HG03060 (cell line): Measurements from ENCODE around the gene PNPLA2.

ENCODE experiments used
- ATAC-seq: cut with Tn5 transposase; IDR thresholded peaks from one replicate; pipeline ENCODE4 v1.9.1; 2021; ENCODE audit warnings: low read depth, moderate number of reproducible peaks; ENCODE audit not compliant: unreplicated experiment

PNPLA2 gene

DNA sequence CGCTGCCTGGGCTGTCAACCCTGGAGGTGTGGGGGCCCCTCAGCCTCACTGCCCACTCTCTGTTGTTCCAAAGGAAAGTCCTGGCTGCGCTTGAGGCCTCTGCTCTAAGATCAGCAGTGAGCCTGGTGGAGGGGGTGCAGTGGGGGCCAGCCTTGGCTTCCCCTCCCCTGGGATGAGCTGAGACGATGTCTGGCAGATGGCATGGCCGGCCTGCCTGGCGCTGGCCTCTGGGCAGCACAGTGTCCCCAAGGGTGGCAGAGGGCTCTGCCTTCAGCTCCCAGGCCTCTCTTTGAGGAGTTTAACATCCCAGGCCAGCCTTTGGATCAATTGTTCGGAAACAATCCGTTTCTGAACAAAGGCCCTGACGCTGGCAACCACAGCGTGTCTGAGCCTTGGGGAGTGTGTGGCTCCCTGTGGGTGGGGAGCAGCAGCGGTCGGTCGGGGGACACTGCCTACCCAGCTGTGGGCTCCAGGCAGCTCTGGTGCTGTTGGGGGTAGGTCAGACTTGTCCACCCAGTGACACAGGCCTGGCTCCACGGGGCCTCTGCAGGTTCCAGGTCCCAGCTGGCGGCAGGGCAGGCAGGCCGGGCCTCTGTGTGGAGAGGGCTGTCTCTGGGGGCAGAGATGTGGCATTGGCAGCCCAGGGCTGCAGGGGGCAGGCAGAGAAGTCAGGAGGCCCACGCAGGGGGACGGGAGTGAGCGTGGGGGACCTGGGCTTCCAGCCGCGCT, 36.1 kb downstream of the PNPLA2 start:
- no peak for ATAC-seq

DNA sequence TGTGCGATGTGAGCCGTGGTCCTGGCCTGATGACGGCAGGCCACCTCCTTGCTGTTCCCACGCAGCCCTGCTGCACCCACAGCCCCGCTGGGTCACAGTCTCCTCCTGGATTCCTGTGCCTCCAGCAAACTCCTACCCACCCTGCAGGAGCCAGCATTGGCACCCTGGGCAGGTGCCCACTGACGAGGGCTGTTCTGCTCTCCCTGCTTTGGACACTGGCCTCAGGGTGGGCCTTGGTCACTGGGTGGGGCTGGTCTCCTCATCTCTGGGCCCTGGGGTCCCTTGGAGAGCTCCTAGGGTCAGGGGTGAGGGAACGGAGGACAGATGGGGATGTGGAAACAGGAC, 36.6 kb downstream of the PNPLA2 start:
- ATAC-seq = no peak

DNA sequence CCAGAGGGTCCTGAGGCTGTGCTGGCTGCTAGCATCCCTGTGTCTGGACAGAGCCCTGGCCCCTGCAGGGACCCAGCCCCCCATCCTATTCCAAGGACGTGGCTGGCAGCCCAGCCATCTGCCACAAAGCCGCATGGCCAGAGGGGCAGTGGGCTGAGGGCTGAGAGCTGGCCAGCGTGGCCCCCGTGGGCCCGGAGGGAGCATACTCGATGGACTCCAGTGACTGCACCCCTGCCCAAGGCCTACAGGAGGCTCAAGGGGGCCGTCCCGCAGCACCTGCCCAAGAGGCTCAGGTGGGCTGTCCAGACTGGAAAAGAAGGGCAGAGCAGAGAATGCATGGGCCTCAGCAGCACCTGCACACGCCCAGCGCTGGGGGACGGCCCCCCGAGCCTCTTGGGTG, 37.1 kb downstream of the PNPLA2 start:
- no peak for ATAC-seq

DNA sequence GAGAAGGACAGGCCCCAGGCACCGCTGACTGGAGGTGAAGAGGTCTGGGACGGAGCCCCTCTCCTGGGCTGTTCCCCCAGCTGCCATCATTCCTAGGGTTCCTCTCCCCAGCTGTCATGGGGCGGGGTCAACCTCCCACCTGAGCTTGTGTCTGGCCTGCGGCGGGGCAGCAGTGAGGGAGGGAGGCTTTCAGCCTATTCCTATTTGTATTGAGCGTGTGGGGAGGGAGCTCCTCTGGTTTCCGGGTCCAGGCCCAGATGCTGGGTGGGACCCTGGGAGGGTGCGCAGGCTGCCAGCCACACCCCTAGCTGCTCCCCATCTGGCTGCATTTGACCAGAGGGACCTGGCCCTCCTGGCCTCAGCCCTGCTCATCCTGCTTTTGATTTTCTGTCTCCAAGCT, 37.7 kb downstream of the PNPLA2 start:
- ATAC-seq = no peak

DNA sequence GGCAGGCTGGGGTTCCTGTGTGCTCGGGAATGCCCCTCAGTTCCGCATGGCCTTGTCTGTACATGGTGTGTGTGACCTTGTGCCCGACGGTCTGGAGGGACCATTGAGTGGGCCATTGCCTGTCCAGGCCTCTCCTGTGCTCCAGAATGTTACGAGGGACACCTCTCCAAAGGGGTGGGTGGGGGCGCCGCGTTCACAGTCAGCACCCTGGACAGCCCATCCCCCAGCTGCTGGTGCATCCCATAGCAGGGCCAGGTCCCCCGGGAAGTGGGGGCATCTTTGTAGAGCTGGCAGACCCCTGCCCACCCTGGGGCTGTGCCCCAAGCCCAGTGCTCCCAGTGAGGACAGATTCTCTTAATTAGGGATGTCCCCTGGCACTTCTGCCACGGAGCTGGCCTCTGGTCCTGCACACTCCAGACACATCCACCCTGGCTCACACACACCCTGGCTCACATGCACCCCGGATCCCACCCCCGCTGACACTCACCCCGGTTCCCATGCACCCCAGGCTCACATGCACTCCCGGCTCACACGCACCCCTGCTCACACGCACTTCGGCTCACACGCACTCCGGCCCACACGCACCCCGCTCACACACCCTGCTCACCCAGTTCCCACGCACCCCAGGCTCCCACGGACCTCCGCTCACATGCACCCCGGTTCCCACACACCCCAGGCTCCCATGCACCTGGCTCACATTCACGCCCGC, 39.5 kb downstream of the PNPLA2 start:
- no peak for ATAC-seq

DNA sequence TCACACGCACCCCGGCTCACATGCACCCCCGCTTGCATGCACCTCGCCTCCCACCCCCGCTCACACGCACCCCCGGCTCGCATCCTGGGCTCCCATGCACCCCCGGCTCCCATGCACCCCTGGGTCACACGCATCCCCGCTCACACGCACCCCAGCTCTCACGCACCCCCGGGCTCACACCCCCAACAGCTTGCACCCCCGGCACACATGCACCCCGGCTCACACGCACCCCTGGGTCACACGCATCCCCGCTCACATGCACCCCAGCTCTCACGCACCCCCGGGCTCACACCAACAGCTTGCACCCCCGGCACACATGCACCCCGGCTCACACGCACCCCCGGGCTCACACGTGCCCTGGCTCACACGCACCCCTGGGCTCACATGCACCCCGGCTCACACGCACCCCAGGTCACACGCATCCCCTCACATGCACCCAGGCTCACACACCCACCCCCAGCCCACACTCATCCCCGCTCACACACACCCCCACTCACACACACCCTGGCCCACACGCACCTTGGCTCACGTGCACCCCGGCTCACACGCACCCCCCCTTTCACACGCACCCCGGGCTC, 40.1 kb downstream of the PNPLA2 start:
- ATAC-seq = no peak

DNA sequence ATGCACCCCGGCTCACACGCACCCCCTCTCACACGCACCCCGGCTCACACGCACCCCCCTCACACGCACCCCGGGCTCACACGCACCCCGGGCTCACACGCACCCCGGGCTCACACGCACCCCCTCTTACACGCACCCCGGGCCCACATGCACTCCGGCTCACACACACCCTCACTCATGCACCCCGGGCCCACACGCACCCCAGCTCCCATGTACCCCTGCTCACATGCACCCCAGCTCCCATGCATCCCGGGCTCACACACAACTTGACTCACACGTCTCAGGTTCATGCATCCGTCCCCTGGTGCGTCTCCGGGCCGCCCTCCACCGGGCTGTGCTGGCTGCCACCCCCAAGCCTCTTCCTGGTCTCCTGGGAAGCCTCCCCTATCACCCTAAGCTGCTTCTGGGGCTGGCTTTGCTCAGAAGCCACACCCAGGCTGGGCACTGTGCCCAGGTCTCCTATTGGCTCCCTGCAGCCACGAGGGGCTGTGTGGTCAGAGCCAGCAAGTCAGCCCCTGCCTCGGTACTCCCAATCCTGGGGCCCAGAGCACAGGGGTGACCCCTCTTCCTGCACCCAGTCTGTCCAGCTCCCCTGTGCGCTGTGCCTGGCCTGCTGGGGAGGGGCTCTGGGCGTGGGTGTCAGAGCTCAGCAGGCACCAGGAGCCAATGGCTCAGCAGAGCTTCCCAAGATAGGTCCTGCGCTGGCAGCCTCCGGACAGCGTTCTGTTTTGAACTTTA, 40.8 kb downstream of the PNPLA2 start:
- ATAC-seq = no peak

DNA sequence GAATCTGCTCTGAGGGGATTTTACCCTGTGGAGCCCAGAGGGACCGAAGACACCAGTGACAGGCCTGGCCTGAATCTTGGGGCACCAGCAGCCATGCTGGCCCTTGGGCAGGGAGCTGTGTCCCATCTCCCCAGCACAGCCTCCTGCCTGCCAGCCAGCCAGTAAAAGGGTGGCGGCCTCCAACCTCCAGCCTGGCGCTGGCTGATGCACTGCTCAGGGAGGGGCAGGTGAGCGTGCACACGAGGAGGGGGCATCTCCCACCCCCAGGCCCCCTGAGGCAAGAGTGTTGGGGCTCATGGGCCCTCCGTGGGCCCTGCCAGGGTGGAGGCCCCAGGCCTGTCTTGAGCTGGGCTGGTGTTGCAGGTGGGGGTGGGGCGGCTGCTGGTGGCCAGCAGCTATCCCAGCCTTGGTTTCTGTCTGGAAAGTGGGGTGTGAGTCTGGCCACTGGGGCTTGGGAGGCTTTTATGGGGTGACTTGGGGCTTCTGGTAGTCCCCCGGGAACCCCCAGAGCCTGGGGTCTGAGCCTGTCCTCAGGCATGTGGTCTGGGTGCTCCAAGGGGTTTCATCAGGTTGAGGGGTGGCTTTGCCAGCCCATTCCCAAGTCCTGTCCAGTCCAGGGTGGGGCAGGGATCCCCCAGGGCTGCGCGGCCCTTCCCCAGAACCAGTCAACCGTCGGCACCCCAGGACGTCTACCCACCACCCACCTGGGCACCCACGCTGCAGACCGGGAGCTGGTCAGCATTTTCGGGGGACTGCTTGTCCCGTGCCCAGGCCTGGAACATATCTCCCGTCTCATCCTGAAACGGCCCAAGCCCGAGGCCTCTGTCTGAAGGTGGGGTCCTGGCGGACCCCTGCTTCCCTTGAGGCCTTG, 41.8 kb downstream of the PNPLA2 start:
- ATAC-seq = no peak

DNA sequence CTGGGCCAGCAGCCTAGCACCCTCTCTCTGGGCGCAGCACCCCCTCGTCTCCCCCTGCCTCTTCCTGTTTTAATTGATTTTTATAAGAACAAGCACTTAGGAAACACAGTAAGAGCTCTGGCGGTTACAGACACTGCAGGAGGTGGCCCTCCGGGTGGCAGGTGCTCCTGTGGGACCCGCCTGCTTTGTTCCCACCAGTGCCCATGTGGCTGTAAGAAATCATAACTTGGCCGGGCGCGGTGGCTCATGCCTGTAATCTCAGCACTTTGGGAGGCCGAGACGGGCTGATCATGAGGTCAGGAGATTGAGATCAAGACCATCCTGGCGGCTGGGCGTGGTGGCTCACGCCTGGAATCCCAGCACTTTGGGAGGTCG, 42.4 kb downstream of the PNPLA2 start:
- ATAC-seq = no peak

DNA sequence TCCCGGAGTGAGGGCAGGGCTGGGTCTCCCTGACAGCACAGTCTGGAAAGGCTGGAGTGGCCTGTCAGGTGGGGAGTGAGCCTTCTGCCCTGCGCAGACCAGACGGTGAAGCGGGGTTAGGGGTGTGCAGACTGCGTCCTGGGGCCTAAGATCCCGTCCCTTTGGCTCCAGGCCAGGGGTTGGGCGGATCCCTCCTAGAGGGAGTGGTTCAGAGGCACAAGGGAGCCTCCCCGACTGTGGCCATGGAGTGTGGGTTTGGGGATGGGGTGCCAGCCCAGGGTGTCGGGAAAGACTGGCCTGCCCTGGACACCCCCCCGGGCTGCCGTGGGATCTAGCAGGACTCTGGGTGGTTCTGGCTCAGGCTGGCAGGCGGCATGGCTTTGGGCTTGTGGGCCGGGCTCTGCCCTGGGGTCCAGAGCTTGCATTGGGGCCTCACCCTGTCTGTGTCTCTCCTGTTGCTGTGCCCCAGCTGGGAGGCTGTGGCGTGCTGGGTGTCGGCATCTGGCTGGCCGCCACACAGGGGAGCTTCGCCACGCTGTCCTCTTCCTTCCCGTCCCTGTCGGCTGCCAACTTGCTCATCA, 43.5 kb downstream of the PNPLA2 start:
- no peak for ATAC-seq

DNA sequence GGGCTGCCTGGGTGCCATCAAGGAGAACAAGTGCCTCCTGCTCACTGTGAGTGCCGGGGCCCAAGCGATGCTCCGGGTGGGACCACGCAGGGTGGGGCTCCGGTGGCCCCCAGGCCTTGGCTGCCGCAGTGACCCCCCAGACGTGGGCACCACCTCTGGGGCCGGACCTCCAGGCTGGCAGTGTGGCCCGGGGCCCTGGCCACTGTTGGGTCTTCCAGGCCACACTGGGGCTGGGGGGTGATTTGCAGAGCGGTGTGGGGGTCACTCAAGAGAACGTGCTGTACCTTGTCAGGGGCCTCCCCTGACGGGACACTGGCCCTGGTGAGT, 43.9 kb downstream of the PNPLA2 start:
- no peak for ATAC-seq

DNA sequence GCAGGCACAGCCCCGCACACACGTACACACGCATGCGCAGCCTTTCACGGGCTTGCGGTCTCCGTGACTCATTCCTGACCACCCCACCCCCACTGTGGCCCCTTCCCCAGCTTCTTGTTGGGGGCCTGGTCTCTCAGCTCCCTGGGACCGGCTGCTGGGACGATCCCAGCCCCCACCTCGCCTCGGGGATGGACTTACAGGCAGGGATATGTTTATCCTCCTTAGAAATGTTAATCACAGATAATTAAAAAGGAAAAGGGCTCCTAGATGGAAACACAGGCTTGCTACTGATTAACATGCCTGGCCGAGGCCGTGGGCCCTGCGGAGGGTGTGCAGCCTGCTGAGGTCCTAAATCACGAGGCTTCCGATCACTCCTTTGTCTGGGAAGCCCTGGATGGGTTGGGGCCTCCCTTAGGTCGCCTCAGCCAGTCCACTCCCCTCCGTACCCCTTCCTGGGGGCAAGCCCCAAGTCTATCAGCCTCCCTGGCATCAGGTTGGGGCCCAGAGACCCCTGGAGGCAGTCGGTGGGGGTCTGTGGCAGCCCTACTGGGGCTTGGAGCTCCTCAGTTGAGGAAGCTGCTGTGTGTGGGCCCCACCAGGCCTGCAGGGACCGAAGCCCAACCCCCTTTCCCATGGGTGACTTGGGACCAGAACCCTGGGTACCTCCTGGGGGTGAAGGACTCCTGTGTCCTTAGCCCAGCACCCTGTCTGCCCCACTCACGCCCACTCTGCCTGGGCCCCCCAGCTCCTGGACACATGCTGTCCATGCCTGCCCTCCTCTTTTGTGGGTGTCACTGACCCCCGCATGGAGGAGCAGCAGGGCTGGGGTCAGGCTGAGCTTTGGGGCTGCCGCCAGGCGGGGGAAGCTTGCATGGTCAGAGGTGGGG, 44.6 kb downstream of the PNPLA2 start:
- ATAC-seq = no peak

DNA sequence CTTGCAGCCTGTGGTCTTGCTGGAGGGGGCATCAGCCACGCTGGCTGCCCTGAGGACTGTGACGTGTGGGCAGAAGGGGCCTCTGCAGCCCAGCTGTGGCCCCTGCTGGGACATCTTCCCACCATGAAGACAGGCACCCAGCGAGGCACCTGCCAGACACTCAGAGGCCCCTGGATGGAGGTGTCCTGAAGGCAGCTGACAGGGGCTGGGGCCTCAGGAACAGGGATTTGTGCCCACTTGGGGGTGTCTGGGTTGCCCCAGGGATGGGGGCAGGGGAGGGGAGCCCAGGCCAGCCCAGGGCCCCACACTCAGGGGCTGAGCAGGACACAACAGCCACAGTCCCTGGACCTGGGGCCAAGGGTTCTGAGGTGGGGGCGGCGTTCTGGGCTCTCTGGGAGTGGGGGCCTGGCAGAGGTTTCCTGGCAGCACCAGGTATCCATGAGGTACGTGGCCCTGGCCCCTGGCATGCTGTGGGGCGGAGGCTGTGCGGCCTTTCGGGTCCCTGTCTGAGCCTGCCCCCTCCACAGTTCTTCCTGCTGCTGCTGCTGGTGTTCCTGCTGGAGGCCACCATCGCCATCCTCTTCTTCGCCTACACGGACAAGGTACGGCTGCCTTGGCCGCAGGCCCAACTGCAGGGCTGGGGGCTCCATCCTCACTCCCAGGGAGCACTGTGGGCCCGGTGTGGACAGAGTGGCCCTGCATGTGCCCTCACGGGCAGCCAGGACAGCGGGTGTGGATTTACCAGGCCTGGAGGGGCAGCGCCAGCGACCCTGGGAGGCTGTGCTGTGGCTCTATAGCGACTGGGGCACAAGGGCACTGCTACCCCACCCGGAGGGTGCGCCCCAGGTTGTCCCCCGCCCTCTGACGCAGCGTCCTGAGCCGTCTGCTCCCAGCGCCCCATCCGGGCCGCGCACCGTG, 45.5 kb downstream of the PNPLA2 start:
- ATAC-seq = no peak

DNA sequence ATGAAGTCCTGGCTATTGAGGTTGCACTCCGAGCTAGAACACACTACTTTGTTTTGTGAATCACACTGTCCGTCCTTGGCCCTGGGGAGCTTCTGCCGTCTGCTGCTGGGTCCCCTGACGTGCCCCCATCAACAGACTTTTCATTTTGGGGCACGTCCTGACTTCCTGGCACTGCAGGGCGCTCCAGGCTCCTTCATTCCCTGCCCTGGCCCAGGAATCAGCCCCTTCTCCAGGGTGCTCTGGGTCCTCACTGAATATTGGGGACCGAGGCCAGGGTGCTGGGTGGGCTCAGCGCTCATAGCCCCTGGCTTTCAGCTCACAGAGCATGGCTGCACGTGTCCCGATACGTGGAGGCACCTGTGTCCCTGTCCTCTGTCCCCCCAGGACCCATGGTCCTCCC, 46.2 kb downstream of the PNPLA2 start:
- ATAC-seq = no peak

DNA sequence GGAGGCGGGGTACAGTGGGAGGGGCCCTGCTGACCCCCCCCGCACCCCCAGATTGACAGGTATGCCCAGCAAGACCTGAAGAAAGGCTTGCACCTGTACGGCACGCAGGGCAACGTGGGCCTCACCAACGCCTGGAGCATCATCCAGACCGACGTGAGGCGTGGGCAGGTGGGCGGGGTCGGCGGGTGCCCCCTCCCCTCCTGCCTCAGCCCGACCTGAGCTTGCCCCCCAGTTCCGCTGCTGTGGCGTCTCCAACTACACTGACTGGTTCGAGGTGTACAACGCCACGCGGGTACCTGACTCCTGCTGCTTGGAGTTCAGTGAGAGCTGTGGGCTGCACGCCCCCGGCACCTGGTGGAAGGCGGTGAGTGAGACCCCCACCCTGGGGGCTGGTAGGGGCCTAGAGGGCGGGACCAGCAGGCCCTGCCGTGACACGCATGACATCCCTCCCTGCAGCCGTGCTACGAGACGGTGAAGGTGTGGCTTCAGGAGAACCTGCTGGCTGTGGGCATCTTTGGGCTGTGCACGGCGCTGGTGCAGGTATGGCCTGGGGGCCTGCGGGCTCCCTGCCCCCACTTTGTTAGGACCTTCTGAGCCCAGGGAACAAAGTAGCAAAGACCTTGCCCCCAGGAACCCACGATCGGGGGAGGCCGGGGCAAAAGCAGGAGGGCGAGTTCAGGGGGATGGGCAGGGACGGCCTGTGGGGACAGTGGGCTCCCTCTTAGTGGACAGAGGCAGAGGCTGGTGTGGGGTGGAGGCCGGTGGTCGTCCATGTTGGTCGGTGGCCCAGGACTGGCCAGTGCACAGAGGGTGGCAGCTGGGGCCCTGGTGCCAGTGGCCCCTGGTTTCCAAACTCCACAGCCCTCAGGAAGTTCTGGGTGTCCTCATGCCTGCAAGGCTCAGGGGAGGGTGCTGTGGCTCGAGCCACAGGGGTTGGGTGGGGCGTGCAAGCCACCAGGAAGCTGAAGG, 47.0 kb downstream of the PNPLA2 start:
- no peak for ATAC-seq

DNA sequence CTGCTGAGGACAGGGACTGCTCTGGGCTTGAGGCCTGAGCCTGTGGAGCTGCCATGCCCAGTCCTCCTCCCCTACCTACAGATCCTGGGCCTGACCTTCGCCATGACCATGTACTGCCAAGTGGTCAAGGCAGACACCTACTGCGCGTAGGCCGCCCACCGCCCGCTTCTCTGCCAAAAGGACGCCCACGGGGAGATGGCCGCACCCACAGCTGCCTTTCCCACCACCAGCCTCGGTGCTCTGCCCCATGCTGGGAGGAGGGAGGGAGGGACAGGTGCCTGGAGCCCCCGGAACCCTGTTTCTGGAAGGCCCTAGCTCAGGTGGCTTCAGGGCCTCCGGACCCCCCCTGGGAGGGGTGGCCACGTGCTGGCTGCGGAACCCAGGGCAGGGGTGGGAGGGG, 47.8 kb downstream of the PNPLA2 start:
- ATAC-seq = no peak

DNA sequence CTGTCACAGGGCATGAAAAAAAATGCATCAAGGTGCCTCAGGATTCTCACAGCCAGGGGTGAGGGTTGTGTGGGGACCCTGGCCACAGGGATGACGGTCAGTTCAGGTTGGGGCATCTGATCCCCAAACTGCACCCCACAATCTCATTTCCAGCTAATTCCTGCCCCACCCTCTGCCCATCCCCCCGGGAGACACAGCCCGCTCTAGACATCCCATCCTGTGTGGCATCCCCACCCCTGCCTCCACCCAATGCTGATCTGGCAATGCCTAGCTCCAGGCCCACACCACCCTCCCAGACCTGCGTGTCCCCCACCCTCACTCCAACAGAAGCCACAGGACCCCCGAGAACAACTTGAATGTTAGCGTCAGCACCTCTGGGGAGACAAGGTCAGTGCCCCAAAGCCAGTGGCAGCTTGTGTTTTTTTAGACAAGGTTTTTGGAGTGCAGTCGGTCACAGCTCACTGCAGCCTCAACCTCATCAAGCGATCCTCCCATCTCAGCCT, 49.2 kb downstream of the PNPLA2 start:
- no peak for ATAC-seq
